Central memory CD8-positive, alpha-beta T cell (primary cell): ENCODE results near the gene SLC12A6.

ENCODE experiments used
- ATAC-seq: fragments of 150-1000 bp; cut with Tn5 transposase; replicated peaks from 2 replicates; pipeline ENCODE4 v1.10.0; 2022; ENCODE audit warnings: mild to moderate bottlenecking, moderate FRiP score, moderate number of reproducible peaks; ENCODE audit not compliant: poor library complexity, severe bottlenecking; ENCODE audit errors: extremely low read depth
- DNase-seq, 2 donors: peaks; one replicate each; pipeline ENCODE4 v3.0.0; 2021; ENCODE audit warnings: low spot score in 2 of 2
- H3K27ac Mint-ChIP-seq: one replicate; pipeline ENCODE4 v1.8.0; 2022; ENCODE audit warnings: low read depth, mild to moderate bottlenecking, moderate library complexity, mixed read lengths
- H3K27me3 Mint-ChIP-seq: one replicate; pipeline ENCODE4 v1.8.0; 2022; ENCODE audit warnings: mixed read lengths
- H3K36me3 Mint-ChIP-seq: one replicate; pipeline ENCODE4 v1.8.0; 2022; ENCODE audit warnings: mild to moderate bottlenecking, moderate library complexity, mixed read lengths; ENCODE audit not compliant: insufficient read depth
- H3K4me1 Mint-ChIP-seq: one replicate; pipeline ENCODE4 v1.8.0; 2022; ENCODE audit warnings: mixed read lengths
- H3K4me3 Mint-ChIP-seq: one replicate; pipeline ENCODE4 v1.8.0; 2022; ENCODE audit warnings: mild to moderate bottlenecking, moderate library complexity, mixed read lengths
- H3K9me3 Mint-ChIP-seq: one replicate; pipeline ENCODE4 v1.8.0; 2022; ENCODE audit warnings: mixed read lengths

The SLC12A6 gene

GRCh38 chr15:34365836-34366235 is 28.3 kb upstream of the SLC12A6 start:
- no peak for DNase-seq
- H3K4me3 Mint-ChIP-seq = peak overlapping the region; percentile 98
- no peaks in the 10 kb centered on the region for H3K27me3 Mint-ChIP-seq
- H3K36me3 Mint-ChIP-seq = peaks cover 13% of the 10 kb centered on the region
- no peaks in the 10 kb centered on the region for H3K9me3 Mint-ChIP-seq
- peak overlapping the region; percentile 93 for H3K27ac Mint-ChIP-seq
- H3K4me1 Mint-ChIP-seq = peaks cover 38% of the 10 kb centered on the region
- no peak for ATAC-seq

GRCh38 chr15:34365091-34365825 is 27.7 kb upstream of the SLC12A6 start:
- no peak for DNase-seq
- ATAC-seq = no peak
- Mint-ChIP-seq H3K27ac (peak overlapping the region; percentile 93), H3K4me3 (peak overlapping the region; percentile 98), H3K9me3 (no peaks in the 10 kb centered on the region), H3K27me3 (no peaks in the 10 kb centered on the region), H3K4me1 (peaks cover 38% of the 10 kb centered on the region), H3K36me3 (peaks cover 14% of the 10 kb centered on the region)

GRCh38 chr15:34364041-34364440 is 26.5 kb upstream of the SLC12A6 start:
- no peaks in the 10 kb centered on the region for H3K27me3 Mint-ChIP-seq
- no peak for DNase-seq
- no peak overlapping the region for H3K4me3 Mint-ChIP-seq
- no peaks in the 10 kb centered on the region for H3K9me3 Mint-ChIP-seq
- ATAC-seq = no peak
- no peak overlapping the region for H3K27ac Mint-ChIP-seq
- H3K4me1 Mint-ChIP-seq = peaks cover 38% of the 10 kb centered on the region
- peaks cover 18% of the 10 kb centered on the region for H3K36me3 Mint-ChIP-seq

- Mint-ChIP-seq H3K27ac (peak overlapping the region; percentile 70), H3K4me3 (no peak overlapping the region), H3K9me3 (no peaks in the 10 kb centered on the region), H3K27me3 (no peaks in the 10 kb centered on the region), H3K36me3 (peaks cover 24% of the 10 kb centered on the region), H3K4me1 (peaks cover 30% of the 10 kb centered on the region)
- no peak for ATAC-seq
- DNase-seq = no peak
Observed at GRCh38 chr15:34362047-34362773, 24.6 kb upstream of the SLC12A6 start.

- ATAC-seq (no peak), DNase-seq (no peak)
- H3K27me3 Mint-ChIP-seq = no peaks in the 10 kb centered on the region
- H3K4me3 Mint-ChIP-seq = no peak overlapping the region
- H3K27ac Mint-ChIP-seq = peak overlapping the region; percentile 70
- peaks cover 23% of the 10 kb centered on the region for H3K4me1 Mint-ChIP-seq
- H3K36me3 Mint-ChIP-seq = peaks cover 23% of the 10 kb centered on the region
- no peaks in the 10 kb centered on the region for H3K9me3 Mint-ChIP-seq
Observed at GRCh38 chr15:34361278-34361677, 23.7 kb upstream of the SLC12A6 start.

- H3K27me3 Mint-ChIP-seq = no peaks in the 10 kb centered on the region
- H3K9me3 Mint-ChIP-seq = no peaks in the 10 kb centered on the region
- H3K4me3 Mint-ChIP-seq = no peak overlapping the region
- H3K4me1 Mint-ChIP-seq = peaks cover 13% of the 10 kb centered on the region
- no peak overlapping the region for H3K27ac Mint-ChIP-seq
- no peak for ATAC-seq
- H3K36me3 Mint-ChIP-seq = peaks cover 24% of the 10 kb centered on the region
- no peak for DNase-seq
Observed at GRCh38 chr15:34360298-34360697, 22.7 kb upstream of the SLC12A6 start.

GRCh38 chr15:34359416-34359815 is 21.8 kb upstream of the SLC12A6 start:
- Mint-ChIP-seq H3K27ac (no peak overlapping the region), H3K36me3 (peaks cover 22% of the 10 kb centered on the region), H3K4me1 (peaks cover 5% of the 10 kb centered on the region), H3K27me3 (no peaks in the 10 kb centered on the region), H3K9me3 (no peaks in the 10 kb centered on the region), H3K4me3 (no peak overlapping the region)
- DNase-seq (no peak), ATAC-seq (no peak)

GRCh38 chr15:34358948-34359347 is 21.4 kb upstream of the SLC12A6 start:
- peaks cover 5% of the 10 kb centered on the region for H3K4me1 Mint-ChIP-seq
- H3K4me3 Mint-ChIP-seq = no peak overlapping the region
- no peaks in the 10 kb centered on the region for H3K9me3 Mint-ChIP-seq
- no peak overlapping the region for H3K27ac Mint-ChIP-seq
- H3K36me3 Mint-ChIP-seq = peaks cover 22% of the 10 kb centered on the region
- no peak for ATAC-seq
- no peak for DNase-seq
- no peaks in the 10 kb centered on the region for H3K27me3 Mint-ChIP-seq

GRCh38 chr15:34358367-34358766 is 20.8 kb upstream of the SLC12A6 start:
- no peak overlapping the region for H3K4me3 Mint-ChIP-seq
- H3K9me3 Mint-ChIP-seq = no peaks in the 10 kb centered on the region
- H3K4me1 Mint-ChIP-seq = no peaks in the 10 kb centered on the region
- H3K27ac Mint-ChIP-seq = no peak overlapping the region
- no peaks in the 10 kb centered on the region for H3K27me3 Mint-ChIP-seq
- DNase-seq = no peak
- ATAC-seq = no peak
- H3K36me3 Mint-ChIP-seq = peaks cover 24% of the 10 kb centered on the region

- H3K36me3 Mint-ChIP-seq = peaks cover 24% of the 10 kb centered on the region
- no peaks in the 10 kb centered on the region for H3K9me3 Mint-ChIP-seq
- no peak for ATAC-seq
- no peak overlapping the region for H3K4me3 Mint-ChIP-seq
- H3K27me3 Mint-ChIP-seq = no peaks in the 10 kb centered on the region
- no peaks in the 10 kb centered on the region for H3K4me1 Mint-ChIP-seq
- DNase-seq = no peak
- H3K27ac Mint-ChIP-seq = no peak overlapping the region
Observed at GRCh38 chr15:34357653-34358052, 20.1 kb upstream of the SLC12A6 start.

- no peaks in the 10 kb centered on the region for H3K4me1 Mint-ChIP-seq
Observed at GRCh38 chr15:34355241-34355640, 17.7 kb upstream of the SLC12A6 start.

GRCh38 chr15:34354286-34354685 is 16.7 kb upstream of the SLC12A6 start:
- H3K27me3 Mint-ChIP-seq = no peaks in the 10 kb centered on the region
- no peak overlapping the region for H3K27ac Mint-ChIP-seq
- no peaks in the 10 kb centered on the region for H3K4me1 Mint-ChIP-seq
- no peak for ATAC-seq
- peaks cover 15% of the 10 kb centered on the region for H3K36me3 Mint-ChIP-seq
- H3K4me3 Mint-ChIP-seq = no peak overlapping the region
- no peak for DNase-seq
- H3K9me3 Mint-ChIP-seq = no peaks in the 10 kb centered on the region

More at GRCh38 chr15:34355241-34355640, 17.7 kb upstream of the SLC12A6 start:
- no peak for ATAC-seq
- Mint-ChIP-seq H3K27me3 (no peaks in the 10 kb centered on the region), H3K27ac (no peak overlapping the region), H3K36me3 (peaks cover 17% of the 10 kb centered on the region), H3K4me3 (no peak overlapping the region), H3K9me3 (no peaks in the 10 kb centered on the region)
- DNase-seq = no peak

- no peak for DNase-seq
- no peaks in the 10 kb centered on the region for H3K27me3 Mint-ChIP-seq
- ATAC-seq = no peak
- H3K4me1 Mint-ChIP-seq = no peaks in the 10 kb centered on the region
- no peak overlapping the region for H3K27ac Mint-ChIP-seq
- no peaks in the 10 kb centered on the region for H3K9me3 Mint-ChIP-seq
- H3K4me3 Mint-ChIP-seq = no peak overlapping the region
- peaks cover 11% of the 10 kb centered on the region for H3K36me3 Mint-ChIP-seq
Observed at GRCh38 chr15:34353627-34354026, 16.0 kb upstream of the SLC12A6 start.
